Parathyroid adenoma (tissue), 2 donors: ENCODE measurements around the gene BARX2.

ENCODE experiments used
- H2AFZ ChIP-seq: fragments of 300-600 bp; sonication (generic); one replicate; pipeline ENCODE4 v1.7.0; 2017; ENCODE audit warnings: antibody characterized with exemption, mild to moderate bottlenecking
- H3K27ac ChIP-seq: fragments of 300-600 bp; sonication (generic); one replicate; pipeline ENCODE4 v1.7.0; 2017
- H3K27me3 ChIP-seq: fragments of 300-600 bp; sonication (generic); one replicate; pipeline ENCODE4 v1.7.0; 2017; ENCODE audit warnings: low read length; ENCODE audit not compliant: control insufficient read depth, insufficient read depth
- H3K36me3 ChIP-seq: fragments of 300-600 bp; sonication (generic); one replicate; pipeline ENCODE4 v1.7.0; 2017; ENCODE audit warnings: low read length; ENCODE audit not compliant: control insufficient read depth, insufficient read depth
- H3K4me1 ChIP-seq: fragments of 300-600 bp; sonication (generic); one replicate; pipeline ENCODE4 v1.7.0; 2017; ENCODE audit warnings: control low read depth
- H3K4me2 ChIP-seq: fragments of 300-600 bp; sonication (generic); one replicate; pipeline ENCODE4 v1.7.0; 2017; ENCODE audit warnings: low read length
- H3K4me3 ChIP-seq: fragments of 300-600 bp; sonication (generic); one replicate; pipeline ENCODE4 v1.7.0; 2017; ENCODE audit warnings: low read depth, low read length
- H3K79me2 ChIP-seq: fragments of 300-600 bp; sonication (generic); one replicate; pipeline ENCODE4 v1.7.0; 2017; ENCODE audit warnings: control low read depth
- H3K9ac ChIP-seq: fragments of 300-600 bp; sonication (generic); one replicate; pipeline ENCODE4 v1.7.0; 2017; ENCODE audit warnings: mild to moderate bottlenecking
- H3K9me3 ChIP-seq: fragments of 300-600 bp; sonication (generic); one replicate; pipeline ENCODE4 v1.7.0; 2017; ENCODE audit warnings: low read length; ENCODE audit not compliant: control insufficient read depth
- TF ChIP-seq, protein P1 (sequence below): fragments of 300-600 bp; sonication (generic); IDR thresholded peaks from one replicate; pipeline ENCODE4 v1.7.0; 2017; ENCODE audit warnings: antibody characterized with exemption, mild to moderate bottlenecking
- donor health status: primary hyperparathyroidism.

BARX2 gene

DNA sequence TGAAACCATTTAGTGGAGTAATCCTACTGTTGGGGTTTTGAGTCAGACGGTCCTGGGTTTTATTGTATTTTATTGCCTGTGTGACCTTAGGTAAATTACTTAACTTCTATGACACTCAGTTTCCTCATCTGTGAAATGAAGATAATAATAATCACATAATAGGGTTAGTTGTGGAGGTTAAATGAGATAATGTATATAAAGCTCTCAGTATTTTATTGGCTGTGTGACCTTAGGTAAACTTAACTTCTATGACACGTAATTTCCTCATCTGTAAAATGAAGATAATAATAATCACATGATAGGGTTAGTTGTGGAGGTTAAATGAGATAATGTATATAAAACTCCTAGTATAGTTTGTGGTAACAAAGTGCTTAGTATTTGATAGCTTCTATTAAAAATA, 13.2 kb downstream of the BARX2 start:
- Histone ChIP-seq H3K9ac (no peak overlapping the region), H3K79me2 (no peaks in the 10 kb centered on the region), H3K4me2 (no peak overlapping the region), H3K36me3 (no peaks in the 10 kb centered on the region), H3K27ac (no peak overlapping the region), H3K4me3 (no peak overlapping the region), H3K9me3 (no peaks in the 10 kb centered on the region), H3K27me3 (no peaks in the 10 kb centered on the region), H3K4me1 (no peaks in the 10 kb centered on the region), H2AFZ (no peak overlapping the region)
- TF ChIP-seq, protein P1, sequence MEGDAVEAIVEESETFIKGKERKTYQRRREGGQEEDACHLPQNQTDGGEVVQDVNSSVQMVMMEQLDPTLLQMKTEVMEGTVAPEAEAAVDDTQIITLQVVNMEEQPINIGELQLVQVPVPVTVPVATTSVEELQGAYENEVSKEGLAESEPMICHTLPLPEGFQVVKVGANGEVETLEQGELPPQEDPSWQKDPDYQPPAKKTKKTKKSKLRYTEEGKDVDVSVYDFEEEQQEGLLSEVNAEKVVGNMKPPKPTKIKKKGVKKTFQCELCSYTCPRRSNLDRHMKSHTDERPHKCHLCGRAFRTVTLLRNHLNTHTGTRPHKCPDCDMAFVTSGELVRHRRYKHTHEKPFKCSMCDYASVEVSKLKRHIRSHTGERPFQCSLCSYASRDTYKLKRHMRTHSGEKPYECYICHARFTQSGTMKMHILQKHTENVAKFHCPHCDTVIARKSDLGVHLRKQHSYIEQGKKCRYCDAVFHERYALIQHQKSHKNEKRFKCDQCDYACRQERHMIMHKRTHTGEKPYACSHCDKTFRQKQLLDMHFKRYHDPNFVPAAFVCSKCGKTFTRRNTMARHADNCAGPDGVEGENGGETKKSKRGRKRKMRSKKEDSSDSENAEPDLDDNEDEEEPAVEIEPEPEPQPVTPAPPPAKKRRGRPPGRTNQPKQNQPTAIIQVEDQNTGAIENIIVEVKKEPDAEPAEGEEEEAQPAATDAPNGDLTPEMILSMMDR: no peak

DNA sequence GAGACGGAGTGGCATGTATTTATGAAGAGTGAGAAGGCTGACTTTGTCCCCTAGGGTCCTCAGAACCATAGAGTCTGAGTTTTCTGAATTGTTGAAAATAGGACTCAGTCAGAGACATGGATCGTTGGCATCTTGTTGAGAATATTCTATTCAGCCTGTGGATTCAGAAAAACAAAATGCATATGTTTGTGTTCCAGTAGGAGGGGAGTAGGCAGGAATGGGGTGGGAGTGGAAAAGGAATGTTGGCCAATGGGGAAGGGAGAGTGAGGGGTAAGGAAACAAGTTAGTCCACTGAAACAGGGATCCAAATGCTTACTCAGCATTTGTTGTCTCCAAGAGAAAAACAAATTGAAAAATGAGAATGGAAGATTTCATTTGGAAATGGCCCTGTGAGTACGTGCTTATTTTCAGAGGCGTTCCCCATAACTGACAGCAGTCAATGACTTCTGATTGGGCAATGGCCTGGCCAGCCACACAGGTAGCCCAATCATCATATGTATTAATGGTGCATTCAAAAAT, 14.7 kb downstream of the BARX2 start:
- no peaks in the 10 kb centered on the region for H3K27me3 ChIP-seq
- H3K4me3 ChIP-seq: no peak overlapping the region
- H3K36me3 ChIP-seq: no peaks in the 10 kb centered on the region
- H3K9ac ChIP-seq: no peak overlapping the region
- no peak overlapping the region for H2AFZ ChIP-seq
- TF ChIP-seq, protein P1: no peak
- no peak overlapping the region for H3K27ac ChIP-seq
- H3K9me3 ChIP-seq: no peaks in the 10 kb centered on the region
- H3K79me2 ChIP-seq: no peaks in the 10 kb centered on the region
- no peak overlapping the region for H3K4me2 ChIP-seq
- no peaks in the 10 kb centered on the region for H3K4me1 ChIP-seq

DNA sequence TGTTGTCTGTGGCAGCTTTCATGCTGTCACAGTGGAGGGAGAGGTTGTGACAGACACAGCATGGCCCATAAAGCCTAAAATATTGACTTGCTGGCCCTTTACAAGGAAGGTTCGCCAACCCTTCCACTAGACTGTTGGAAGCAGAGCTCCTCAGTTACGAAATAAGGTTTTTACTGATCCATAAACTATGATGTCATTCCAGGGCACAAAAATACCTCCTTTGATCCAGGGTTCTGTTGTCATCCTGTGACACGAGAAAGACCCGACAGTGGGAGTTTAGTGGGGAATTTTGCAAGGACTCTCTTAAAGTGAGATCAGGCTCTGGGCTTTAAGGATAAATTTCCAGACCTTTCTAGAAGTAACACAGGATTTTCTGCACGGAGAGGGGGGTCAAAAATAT, 15.7 kb downstream of the BARX2 start:
- Histone ChIP-seq H3K9me3 (no peaks in the 10 kb centered on the region), H3K27me3 (no peaks in the 10 kb centered on the region), H2AFZ (no peak overlapping the region), H3K27ac (no peak overlapping the region), H3K36me3 (no peaks in the 10 kb centered on the region), H3K4me2 (no peak overlapping the region), H3K79me2 (no peaks in the 10 kb centered on the region), H3K9ac (no peak overlapping the region), H3K4me3 (no peak overlapping the region), H3K4me1 (no peaks in the 10 kb centered on the region)
- TF ChIP-seq, protein P1: no peak

DNA sequence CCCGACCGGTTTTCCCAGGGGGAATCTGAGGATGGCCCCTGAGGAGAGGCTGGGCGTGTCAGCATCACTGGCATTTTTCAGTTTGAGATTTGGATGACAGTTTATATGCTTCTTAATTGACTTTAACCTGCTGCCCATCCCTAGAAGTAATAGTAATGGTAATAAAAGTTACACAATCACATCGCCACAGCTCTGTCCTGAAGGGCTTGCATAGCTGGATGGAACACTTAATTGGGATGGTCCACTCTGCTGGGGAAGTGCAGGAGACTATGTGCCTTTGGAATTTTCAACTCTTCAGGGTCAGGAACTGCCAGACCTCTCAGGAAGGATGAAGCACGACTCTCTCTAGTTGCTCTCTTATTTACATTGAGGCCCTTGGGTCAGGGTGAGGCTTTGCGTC, 16.2 kb downstream of the BARX2 start:
- Histone ChIP-seq H3K4me3 (no peak overlapping the region), H3K27ac (no peak overlapping the region), H3K27me3 (no peaks in the 10 kb centered on the region), H3K79me2 (no peaks in the 10 kb centered on the region), H3K4me1 (no peaks in the 10 kb centered on the region), H3K36me3 (no peaks in the 10 kb centered on the region), H3K9me3 (no peaks in the 10 kb centered on the region), H3K9ac (no peak overlapping the region), H3K4me2 (no peak overlapping the region), H2AFZ (no peak overlapping the region)
- TF ChIP-seq, protein P1: no peak

DNA sequence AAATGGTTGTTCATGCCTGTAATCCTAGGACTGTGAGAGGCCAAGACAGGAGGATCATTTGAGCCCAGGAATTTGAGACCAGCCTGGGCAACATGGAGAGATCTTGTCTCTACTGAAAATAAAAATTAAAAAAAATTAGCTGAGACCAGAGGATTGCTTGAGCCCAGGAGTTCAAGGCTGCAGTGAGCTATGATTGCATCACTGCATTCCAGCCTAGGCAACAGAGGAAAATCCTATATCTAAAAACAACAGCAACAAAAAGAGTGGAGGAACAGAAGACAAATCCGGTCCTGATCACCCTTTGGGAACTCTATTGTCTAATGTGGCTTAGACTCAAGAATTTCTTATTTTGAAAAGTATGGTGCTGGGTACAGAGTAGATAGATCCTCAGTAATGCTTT, 17.3 kb downstream of the BARX2 start:
- H3K9ac ChIP-seq: no peak overlapping the region
- no peak overlapping the region for H3K4me3 ChIP-seq
- no peaks in the 10 kb centered on the region for H3K9me3 ChIP-seq
- H3K79me2 ChIP-seq: no peaks in the 10 kb centered on the region
- H3K4me1 ChIP-seq: no peaks in the 10 kb centered on the region
- no peak overlapping the region for H3K27ac ChIP-seq
- no peak overlapping the region for H2AFZ ChIP-seq
- H3K27me3 ChIP-seq: no peaks in the 10 kb centered on the region
- no peaks in the 10 kb centered on the region for H3K36me3 ChIP-seq
- TF ChIP-seq, protein P1: no peak
- H3K4me2 ChIP-seq: no peak overlapping the region
